ENCODE measurements around the gene TYK2. TPM values are rescaled to one million over a fixed set of nuclear protein-coding genes. Genes with fewer than 3 reads are reported as not detected.
A peak's percentile ranks its signal among the peaks of the same experiment; 100 is the strongest.

TYK2 gene
- total and polyA plus RNA-seq, 2 of the 13 experiments (the other 11 are each of a cell fraction or from before 2014, with no cell fraction given), result 38.8 to 60.1 TPM

GRCh38 chr19:10416380-10417257 is 36.2 kb upstream of the TYK2 start (continued):
- TF ChIP-seq ARID4A (CRISPR knock-in tag; IDR thresholded peaks at IDR 0.05; ENCODE audit: borderline replicate concordance) (peak; percentile 93), JUN (CRISPR knock-in tag; IDR thresholded peaks at IDR 0.05) (peak; percentile 82; the same call in 1 of the 2 replicates), TBL1XR1 (IDR thresholded peaks at IDR 0.05; ENCODE audit: borderline replicate concordance, low read length, partially characterized antibody) (peak; percentile 56), ZNF343 (CRISPR knock-in tag; IDR thresholded peaks at IDR 0.05) (peak; percentile 45; the same call in 1 of the 2 replicates), ZNF550 (CRISPR knock-in tag; IDR thresholded peaks at IDR 0.05; ENCODE audit: borderline replicate concordance) (0 out of 2 replicates have a peak, but pooled peaks have one; percentile 26), ZFY (CRISPR knock-in tag; IDR thresholded peaks at IDR 0.05) (peak; percentile 65), ZFX (CRISPR knock-in tag; IDR thresholded peaks at IDR 0.05; ENCODE audit: low read depth) (peak; percentile 78), NR1H2 (CRISPR knock-in tag; IDR thresholded peaks at IDR 0.05; ENCODE audit: borderline replicate concordance, low read depth) (no peak), ZNF563 (CRISPR knock-in tag; IDR thresholded peaks at IDR 0.05) (0 out of 2 replicates have a peak, but pooled peaks have one; percentile 61), TFAP4 (IDR thresholded peaks at IDR 0.05; ENCODE audit: borderline replicate concordance, low read depth) (peak; percentile 46; the same call in 1 of the 2 replicates), EEA1 (CRISPR knock-in tag; IDR thresholded peaks at IDR 0.05; ENCODE audit: borderline replicate concordance) (no peak), ETS1 (CRISPR knock-in tag; IDR thresholded peaks at IDR 0.05) (peak; percentile 52; the same call in 1 of the 2 replicates), ZNF280D (CRISPR knock-in tag; IDR thresholded peaks at IDR 0.05) (peak; percentile 100), GLI4 (CRISPR knock-in tag; IDR thresholded peaks at IDR 0.05; ENCODE audit: borderline replicate concordance) (no peak), ZXDC (CRISPR knock-in tag; IDR thresholded peaks at IDR 0.05) (no peak)
